ENCODE data around the gene PTPRN2.

DNA sequence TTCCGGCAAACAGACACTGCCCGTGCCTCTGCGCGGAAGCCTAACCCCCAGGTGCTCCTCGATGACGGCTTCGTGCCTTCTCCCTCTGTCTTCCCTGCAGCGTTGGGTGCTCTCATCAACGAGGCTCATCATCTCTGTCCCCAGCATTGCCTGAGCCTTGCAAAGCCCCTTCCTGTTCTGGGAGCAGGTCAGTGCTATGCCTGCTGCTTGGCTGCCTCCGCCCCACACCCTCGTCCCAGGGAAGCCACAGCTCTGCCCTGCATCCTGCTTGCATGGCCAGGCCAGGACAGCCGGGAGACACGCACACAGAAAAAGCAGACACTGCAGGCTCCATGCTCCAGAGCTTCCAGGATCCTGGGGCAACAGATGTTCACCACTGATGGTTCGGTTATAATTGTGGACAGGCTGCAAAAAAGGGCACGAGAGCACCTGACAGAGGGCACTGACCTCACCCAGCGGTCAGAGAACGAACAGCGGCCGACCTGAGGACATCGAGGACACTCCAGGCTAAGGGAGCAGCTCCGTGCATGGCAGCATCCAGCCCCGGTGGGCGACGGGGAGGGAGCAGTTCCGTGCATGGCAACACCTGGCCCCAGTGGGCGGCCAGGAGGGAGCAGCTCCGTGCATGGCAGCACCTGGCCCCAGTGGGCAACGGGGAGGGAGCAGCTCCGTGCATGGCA is 265.5 kb downstream of the PTPRN2 start:
- no peak for TF ChIP-seq GATA2 (IDR thresholded peaks at IDR 0.05; ENCODE audit: low read depth, low read length)
- no peak for TF ChIP-seq GATA3 (IDR thresholded peaks at IDR 0.05; ENCODE audit: low read depth, low read length)

Data from SH-SY5Y (cell line).